ENCODE results near the gene ARID1B.
"Not testable (repeated sequence)": the region's sequence is repeated elsewhere in the genome, so short reads cannot be mapped to it uniquely, and the experiment has no call there.

Gene ARID1B

DNA sequence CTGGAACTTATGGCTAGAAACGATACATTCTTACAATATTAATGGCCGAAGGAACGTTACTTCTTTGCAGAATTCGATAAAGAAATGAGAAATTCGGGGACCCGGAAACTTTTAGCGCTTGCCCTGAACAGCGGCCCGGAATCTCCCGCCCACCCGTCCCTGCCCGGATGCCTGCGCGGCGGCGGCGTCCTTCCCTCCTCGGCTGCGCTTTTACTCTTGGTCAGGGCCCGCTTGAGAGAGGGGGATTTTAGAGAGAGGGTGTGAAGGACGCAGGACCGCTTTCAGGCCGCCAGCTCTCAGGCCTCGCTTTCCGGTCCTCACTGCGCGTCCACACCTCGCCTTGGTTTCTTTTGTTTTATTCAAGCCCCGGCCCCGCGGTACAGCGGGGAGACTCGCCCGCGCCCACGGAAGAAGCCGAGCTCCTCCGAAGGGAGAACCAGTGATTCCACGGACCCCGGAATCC lies 243.7 kb downstream of the ARID1B start:
- peak; percentile 32 to 53 for DNase-seq (ENCODE audit: low read depth in 2 of 2)

DNA sequence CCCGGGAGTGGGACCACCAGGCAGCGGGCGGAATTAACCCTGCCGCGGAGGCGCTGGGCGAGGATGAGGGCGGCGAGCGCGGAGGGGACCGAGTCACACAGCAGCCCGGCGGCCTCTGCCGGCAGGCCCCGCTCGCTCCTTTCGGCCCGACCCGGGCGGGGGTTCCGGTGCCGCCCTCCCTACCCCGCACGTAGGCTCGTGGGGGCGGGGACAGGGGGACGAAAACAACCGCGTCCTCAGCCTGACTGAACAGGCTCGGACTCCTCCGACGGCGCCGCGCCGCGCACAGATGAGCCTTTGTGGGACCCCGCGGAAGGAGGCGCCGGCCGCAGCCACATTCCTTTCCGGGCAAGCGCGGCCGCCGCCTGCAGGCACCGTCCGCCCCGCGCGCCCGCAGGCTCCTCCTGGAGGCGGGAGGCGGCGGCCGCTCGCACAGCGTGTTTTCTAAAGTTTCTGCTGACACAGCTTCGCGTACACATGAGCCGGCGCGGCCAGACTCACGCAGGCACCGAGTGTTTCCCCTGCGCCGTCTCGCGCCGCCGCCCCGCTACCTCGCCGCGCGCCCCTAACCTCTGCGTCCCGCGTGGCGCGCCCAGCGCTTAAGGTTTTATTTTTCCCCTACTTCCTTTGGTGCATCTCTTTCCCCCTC lies 244.3 kb downstream of the ARID1B start:
- DNase-seq (ENCODE audit: low read depth in 2 of 2) = peak; percentile 82 to 83

- peak; percentile 70 to 73 for DNase-seq (ENCODE audit: low read depth in 2 of 2)
Observed at GRCh38 chr6:157021993-157022740, 245.0 kb downstream of the ARID1B start.

DNA sequence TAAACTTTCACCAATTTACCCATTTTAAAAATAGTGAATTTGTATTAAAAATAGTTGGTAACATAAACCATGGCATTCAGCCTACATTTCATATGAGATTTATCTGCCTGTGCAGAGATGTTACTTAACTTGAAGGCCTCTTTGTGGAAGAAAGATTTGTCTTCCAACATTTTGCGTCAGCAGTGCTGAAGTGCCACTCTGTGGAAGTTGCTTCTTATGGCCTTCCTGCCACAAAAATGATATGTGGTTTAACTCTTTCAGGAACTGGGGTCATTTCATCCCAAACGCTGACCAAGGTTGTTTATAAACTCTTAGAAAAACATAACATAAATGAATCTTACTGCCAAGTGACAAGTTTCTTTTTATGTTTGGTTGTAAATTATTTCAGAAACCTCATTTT lies 246.8 kb downstream of the ARID1B start:
- DNase-seq (ENCODE audit: low read depth in 2 of 2) = no peak

DNA sequence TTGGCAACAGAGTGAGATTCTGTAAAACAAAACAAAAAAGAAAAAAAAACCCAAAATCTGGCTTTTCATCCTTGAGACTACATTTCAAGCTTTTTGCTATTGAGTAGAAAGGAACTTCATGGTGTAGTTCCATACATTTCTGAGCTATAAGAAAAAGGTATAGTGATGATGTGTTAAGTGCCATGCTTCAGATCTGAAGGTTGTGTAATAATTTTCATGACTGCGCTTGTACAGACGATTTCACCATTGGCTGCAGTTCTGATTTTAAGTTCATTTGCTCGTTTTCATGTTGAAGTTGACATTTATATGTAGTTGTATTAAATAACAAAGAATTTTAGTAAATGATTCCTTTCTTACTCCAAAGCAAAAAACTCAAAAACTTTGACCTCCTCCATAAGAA lies 247.6 kb downstream of the ARID1B start:
- no peak for DNase-seq (ENCODE audit: low read depth in 2 of 2)

- no peak for DNase-seq (ENCODE audit: low read depth in 2 of 2)
Observed at GRCh38 chr6:157025437-157025836, 248.3 kb downstream of the ARID1B start.

- no peak for DNase-seq (ENCODE audit: low read depth in 2 of 2)
Observed at GRCh38 chr6:157029980-157030690, 253.0 kb downstream of the ARID1B start.

DNA sequence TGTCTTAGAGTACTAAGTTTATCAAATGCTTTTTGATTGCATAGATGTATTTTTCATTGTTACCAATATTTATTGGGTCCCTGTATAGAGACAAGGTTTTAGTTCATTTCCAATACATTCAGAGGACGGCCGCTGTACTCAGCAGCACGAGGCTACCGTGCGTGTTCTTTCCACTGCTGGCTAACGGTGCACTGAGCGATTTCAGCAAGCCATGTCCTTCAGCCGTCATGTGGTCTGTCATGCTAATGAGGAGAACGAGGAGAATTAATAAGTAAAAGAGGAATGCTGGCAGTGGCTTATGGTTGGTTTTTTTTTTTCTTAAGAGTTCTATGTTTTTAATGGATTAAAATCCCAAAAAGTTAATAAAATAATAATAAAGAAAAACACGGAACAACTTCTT lies 253.6 kb downstream of the ARID1B start:
- no peak for DNase-seq (ENCODE audit: low read depth in 2 of 2)

DNA sequence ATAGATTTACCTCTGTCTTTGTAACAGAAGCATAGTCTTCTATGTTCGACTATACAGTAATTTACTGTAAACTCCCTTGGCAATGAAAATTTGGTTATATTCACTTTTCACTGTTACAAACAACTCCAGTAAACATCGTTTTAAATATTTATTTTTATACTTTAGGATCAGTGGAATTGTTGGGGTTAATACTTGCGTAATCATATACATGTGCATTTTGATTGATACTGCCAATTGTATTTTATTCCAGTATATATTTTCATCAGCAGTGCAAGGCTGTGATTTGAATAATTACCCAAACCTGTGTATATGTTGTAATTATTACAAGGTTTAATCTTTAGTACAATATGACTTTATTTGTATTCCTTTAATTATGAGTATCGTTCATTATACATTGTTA lies 255.7 kb downstream of the ARID1B start:
- DNase-seq (ENCODE audit: low read depth in 2 of 2) = no peak

DNA sequence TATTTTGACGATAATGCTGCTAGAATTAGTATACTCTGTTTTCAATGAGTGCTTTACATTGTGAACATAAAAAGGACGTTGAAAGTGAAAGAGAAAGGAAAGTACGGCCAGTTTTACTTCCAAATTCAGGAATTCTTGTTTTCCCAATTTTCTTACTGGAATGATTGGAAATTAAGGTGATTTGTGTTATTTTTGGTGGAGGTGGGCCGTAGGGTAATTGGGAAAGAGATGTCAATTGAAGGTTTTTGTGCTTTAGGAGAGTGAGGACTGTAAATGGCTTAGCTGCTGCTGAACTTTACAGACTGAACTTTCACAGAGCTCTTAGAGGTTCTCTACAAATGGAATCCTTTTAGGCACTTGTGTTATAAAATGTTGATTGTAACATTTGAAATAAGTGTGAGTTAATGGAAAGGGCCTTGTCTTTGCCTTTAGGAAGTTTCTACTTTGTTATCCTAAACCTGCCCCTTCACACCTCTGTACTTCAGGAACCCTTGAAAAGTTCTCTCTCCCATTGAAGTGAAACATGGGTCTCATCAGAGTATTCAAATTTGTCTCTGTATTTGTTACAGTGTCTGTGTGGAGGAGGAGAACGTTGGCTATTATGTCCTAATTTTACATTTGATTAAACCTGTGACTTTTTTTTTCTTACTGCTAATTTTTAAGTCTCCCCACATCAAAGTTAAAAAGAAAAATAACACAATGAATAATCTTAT lies 256.4 kb downstream of the ARID1B start:
- DNase-seq (ENCODE audit: low read depth in 2 of 2) = no peak

GRCh38 chr6:157034436-157035230 lies 257.5 kb downstream of the ARID1B start:
- DNase-seq (ENCODE audit: low read depth in 2 of 2) = no peak

DNA sequence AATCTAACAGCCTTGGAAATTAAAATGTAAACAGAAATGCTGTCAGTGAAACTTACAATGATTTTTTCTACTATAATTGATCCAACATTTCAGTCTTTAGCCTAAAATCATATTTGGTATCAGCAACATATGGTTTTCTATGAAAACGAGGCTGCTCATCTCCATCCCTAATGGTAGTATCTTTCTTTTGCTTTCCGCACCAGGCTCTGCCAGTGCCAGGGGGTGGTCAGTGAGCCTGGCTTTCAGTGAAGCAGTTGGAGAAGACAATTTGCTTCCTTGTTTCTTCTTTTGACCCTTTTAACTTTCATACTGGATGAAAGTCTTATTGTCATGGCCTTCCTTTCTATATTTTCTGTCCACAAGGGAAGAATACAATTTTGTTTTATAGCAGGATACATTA lies 258.4 kb downstream of the ARID1B start:
- no peak for DNase-seq (ENCODE audit: low read depth in 2 of 2)

DNA sequence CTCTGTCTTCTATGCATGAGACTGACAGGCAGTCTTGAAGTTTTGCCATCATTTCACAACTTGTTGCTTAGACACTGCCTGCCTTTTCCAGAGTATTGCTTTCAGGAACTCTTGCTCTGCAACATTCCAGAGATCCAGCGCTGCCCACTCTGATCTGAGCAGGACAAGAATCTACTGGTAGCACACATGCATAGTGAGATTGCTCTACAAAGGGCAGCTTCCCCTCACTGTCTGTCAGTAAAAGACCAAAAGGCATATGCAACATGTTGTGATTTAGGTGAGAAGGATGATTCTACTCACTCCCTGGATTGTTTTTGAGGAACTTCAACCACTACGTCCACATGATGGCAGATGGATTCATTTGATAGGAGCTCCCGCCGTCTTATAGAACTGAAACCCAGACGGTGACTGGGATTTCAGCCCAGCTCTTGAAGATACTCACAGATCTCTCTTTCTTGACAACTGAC lies 259.1 kb downstream of the ARID1B start:
- DNase-seq (ENCODE audit: low read depth in 2 of 2) = no peak

GRCh38 chr6:157037165-157037564 lies 260.0 kb downstream of the ARID1B start:
- no peak for DNase-seq (ENCODE audit: low read depth in 2 of 2)

GRCh38 chr6:157038610-157039009 lies 261.4 kb downstream of the ARID1B start:
- no peak for DNase-seq (ENCODE audit: low read depth in 2 of 2)

GRCh38 chr6:157039639-157040038 lies 262.5 kb downstream of the ARID1B start:
- not testable (repeated sequence) for DNase-seq (ENCODE audit: low read depth in 2 of 2)

- no peak for DNase-seq (ENCODE audit: low read depth in 2 of 2)
Observed at GRCh38 chr6:157040191-157040590, 263.0 kb downstream of the ARID1B start.

DNA sequence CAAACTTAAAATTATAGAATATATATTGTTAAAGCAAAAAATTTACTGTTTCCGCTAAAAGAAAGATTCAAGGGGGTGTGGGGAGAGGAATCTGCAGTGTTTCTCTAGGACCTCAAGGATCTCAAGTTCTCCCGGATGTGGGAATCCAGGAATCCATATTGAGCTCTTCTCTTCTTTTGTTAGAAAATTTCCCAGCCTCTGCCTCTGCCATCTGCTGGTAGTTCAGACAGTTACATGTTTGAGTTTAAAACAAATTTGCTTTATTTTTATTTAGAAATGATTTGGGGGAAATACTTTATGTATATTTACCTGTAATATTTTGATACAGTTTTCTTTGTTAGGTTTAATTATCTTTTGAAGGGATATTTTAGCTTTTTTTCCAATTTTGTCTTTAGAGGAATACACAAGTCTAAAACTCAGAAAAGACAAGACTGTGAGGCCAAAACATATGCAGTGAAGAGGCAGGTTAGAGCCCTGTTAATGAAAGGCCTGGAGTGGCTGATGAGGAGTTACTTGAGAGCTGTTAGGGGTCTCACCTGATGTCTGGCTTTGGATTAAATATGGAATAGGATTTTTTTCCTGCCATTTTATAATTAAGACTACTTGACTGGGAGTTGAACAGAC lies 268.8 kb downstream of the ARID1B start:
- no peak for DNase-seq (ENCODE audit: low read depth in 2 of 2)

DNA sequence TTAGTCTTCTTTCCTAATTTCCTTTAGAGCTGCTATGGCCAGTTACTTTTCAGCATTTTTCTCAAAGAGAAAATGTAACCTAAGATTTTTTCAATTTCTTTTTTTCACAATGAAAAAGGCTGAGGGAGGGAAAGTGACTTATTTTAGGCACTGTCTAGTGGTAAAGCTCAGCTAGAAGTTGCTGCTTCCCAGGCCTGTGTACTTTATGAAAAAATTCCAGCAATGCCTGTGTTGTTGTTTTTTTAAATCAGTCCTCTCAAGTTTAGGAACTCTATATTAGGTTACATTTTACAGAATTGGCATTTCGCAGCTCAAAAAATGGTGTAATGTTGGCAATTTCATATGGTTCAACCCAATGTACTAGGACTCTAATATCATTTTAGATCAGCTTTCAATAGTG lies 269.6 kb downstream of the ARID1B start:
- no peak for DNase-seq (ENCODE audit: low read depth in 2 of 2)

DNA sequence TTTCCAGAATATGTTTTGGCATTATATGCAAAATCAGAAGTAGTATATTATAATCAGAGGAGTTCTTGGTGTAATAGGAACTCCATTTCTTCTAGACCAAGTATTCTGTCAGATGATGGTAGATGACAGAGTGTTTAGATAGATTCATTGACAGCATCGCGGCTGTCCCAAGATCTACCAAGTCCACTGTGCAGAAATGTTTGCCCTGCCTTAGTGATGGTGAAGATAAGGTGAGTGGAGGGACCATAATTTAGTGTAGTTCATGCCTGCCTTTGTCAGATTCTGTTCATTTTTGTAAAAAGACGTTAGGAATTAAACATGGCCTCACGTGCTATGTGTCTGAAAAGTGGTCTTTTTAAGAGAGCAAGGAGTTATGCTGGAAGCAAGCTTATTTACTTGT lies 270.1 kb downstream of the ARID1B start:
- no peak for DNase-seq (ENCODE audit: low read depth in 2 of 2)

- DNase-seq (ENCODE audit: low read depth in 2 of 2) = no peak
Observed at GRCh38 chr6:157047951-157048350, 270.8 kb downstream of the ARID1B start.

Measured in stimulated activated CD8-positive, alpha-beta memory T cell treated with anti-CD3 and anti-CD28 coated beads, Interleukin-15, amount 100 ng/mL, for 48 hours (primary cell).